NCI-H2081 (cell line): ENCODE data around the gene GPR137.
"Not testable (repeated sequence)": the region's sequence is repeated elsewhere in the genome, so short reads cannot be mapped to it uniquely, and the experiment has no call there.

Experiments used
- DNase-seq, 2 experiments: peaks; one replicate each; lab custom pipeline; 2025; lab: John Stamatoyannopoulos, UW

Gene GPR137, protein sequence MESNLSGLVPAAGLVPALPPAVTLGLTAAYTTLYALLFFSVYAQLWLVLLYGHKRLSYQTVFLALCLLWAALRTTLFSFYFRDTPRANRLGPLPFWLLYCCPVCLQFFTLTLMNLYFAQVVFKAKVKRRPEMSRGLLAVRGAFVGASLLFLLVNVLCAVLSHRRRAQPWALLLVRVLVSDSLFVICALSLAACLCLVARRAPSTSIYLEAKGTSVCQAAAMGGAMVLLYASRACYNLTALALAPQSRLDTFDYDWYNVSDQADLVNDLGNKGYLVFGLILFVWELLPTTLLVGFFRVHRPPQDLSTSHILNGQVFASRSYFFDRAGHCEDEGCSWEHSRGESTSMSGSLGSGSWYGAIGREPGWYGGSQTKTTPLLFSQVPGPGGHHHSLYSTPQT

DNA sequence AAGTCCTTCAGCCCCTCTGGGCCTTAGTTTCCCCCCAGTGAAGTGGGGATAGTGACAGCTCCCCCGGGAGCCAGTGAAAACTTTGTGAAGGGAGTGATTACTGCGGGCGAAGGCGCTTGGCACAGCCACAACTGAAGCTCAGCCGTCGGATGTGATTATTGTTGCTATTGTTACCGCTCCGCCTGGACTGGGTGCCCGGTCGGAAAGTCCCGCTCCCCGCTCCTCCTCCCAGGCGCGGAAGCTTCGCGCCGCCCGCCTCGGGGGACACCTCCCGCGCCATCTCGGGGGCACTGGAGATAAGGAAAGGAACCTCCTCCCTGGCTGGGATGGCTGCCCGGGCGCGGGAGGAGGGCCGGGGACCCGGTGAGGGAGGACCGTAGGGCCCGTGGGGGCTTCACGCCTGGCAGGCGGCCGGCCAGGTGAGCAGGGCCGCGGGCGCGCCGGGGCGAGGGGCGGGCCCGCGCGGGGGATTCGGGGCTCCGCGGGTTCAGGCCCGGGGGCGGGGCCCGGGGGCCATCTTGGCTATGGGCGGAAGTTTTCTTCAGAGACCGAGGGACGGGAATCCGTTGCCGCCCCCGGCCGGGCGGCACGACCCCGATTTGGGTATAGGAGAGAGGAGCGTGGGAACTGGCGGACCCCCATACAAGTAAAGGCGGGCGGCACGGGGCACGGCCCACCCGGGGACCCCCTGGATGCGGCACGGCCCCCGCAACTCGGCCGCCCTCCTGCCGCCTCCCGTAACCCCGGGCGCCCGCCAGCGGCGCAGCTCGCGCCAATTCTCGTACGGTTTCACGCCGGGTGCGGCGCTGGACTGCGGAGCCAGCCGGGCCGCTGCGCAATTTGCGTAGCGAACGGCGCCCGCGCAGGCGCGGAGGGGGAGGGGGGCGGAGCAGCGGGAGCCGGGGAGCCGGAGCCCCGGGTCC is at the start of gene GPR137:
GPR137 (plus strand) TSS at position 887 of the 923 bp plus-strand sequence. CDS start 677 bp downstream, outside the sequence.
- DNase-seq = peak; percentile 65 to 81

DNA sequence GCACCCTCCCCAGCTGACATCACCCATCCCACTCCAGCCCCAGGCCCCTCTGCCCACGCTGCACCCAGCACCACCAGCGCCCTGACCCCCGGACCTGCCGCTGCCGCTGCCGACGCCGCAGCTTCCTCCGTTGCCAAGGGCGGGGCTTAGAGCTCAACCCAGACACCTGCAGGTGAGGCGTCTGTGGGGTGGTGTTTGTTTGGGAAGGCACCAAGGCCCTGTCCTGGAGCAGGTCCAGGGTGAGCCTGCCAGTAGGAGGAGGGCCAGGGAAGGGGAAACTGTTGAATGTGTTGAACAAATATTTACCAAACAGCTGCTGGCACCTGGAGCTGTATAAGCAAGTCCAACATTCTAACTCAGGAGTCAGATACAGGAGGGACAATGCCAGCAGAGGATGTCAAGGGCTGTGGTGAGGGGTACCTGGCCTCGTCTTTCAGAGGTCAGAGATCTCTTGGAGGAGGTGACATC is 48.1 kb upstream of the GPR137 start:
- peak; percentile 92 to 96 for DNase-seq

DNA sequence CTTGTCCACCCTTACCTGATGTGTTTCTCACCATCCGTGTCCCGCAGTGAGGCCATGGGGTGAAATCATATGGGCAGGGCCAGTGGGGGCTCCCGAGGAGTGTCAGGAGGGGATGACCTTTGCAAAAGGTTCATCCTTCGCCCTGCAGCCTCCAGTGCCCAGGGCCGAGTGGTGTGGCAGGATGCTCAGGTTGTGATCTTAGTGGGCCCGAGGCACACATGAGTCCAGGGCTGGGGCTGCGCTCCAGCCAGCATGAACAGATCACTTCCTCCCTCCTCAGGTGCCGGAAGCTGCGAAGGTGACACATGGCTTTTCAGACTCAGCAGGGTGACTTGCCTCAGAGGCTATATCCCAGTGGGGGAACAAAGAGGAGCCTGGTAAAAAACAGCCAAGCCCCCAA is 47.6 kb upstream of the GPR137 start:
- DNase-seq = peak; percentile 52 to 78

DNA sequence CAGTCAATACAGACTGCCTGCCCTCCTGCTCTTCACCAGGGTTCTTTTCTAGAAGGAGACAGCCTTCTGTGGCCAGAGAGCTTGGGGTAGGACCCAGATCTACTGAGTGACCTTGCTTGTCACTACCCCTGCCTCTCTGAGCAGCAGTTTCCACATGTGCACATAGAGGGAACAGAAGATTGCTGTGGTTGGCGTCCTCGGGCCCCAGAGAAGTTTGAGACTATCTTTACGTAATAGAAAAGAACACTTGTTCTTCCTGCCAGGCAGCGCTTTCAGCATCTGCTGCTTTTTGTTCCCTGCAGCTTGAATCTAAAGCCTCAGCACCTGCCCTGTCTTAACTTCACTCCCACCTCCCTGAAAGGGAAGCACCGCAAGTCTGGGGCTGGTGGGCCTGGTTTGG is 46.6 kb upstream of the GPR137 start:
- DNase-seq = no peak

DNA sequence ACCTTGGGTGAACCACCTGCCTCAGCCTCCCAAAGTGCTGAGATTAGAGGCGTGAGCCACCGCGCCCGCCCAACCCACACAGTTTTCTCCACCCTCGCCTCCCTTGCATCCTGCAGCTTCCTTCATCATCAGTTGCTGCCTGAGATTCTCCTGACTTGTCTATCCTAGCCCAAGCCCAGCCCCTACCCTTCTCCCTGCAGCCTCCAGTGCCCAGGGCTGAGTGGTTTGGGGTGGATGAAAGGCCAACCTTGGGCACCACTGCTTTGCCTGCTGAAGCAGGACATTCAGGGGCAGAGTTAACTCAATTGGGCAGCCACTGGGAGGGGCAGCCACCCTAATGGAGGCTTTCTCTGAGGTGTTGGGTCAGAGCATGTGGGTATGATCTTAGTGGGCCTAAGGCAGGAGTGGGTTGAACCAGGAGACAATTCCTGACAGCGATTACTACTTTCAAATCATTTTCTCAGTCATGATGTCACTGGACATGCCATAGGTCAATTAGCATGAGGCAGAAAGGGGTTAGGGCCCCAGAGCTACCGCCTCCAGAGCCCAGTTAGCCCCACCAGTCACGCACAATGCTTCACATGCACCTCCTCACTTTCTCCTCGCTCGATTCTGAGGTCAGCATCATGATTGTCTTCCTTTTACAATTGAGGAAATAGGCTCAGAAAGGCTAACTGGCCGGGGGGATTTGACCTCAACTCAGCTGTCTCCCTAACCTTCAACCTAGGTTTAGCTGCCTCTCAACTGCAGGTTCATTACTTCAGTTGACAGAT is 45.8 kb upstream of the GPR137 start:
- DNase-seq = no peak

DNA sequence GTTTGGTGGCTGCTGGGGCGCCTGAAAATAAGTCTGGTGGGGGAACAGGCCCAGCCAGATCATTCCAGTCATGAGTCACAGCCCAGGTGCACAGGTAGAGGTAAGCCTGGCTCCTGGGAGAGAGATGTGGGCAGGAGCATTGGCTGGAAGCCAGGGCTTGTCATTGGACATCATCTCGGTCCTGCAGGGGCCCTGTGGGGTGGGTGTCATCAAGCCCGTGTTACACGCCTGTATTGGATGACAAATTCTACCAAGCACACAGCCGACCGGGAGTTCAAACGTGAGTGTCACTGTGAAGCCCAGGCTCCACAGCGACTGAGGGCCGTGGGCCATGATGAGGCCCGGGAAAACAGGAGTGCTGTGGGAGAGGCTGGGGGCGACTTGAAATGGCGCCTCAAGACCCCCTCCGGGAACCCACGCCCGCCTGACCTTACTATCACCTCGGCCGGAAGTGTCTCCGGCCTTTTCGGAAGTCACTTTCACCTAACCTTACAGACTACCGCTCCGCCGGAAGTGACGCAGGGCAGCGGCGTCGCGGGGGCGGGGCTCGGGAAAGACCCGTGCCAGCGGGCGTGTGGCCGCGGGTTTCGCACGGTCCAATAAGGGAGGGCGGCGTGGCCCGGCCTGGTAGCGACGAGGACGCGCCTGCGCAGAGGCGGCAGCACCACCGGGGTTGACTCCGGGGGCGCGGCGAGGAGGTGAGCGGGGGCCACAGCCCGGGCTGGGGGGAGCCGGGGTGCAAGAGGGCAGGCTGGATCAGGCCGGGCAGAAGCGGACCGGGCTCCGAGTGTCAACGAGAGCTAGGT is 45.0 kb upstream of the GPR137 start, which contains the start of gene FKBP2:
FKBP2 (plus strand) TSS at position 661 of the 806 bp plus-strand sequence. CDS start 1,293 bp downstream, outside the sequence.
- DNase-seq = peak; percentile 95 to 97

DNA sequence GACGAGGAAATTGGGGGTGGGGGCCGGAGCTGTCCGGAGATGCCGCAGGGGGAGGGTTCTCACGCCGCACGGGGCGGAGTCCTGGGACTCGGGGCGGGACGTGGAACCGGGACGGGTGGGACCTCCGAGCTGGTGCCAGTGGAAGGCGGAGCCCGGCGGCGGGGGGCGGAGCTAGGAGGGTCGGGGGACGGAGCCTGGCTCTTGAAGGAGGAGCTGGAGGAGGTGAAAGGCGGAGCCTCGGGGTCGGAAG is 44.5 kb upstream of the GPR137 start:
- peak; percentile 94 to 99 for DNase-seq

DNA sequence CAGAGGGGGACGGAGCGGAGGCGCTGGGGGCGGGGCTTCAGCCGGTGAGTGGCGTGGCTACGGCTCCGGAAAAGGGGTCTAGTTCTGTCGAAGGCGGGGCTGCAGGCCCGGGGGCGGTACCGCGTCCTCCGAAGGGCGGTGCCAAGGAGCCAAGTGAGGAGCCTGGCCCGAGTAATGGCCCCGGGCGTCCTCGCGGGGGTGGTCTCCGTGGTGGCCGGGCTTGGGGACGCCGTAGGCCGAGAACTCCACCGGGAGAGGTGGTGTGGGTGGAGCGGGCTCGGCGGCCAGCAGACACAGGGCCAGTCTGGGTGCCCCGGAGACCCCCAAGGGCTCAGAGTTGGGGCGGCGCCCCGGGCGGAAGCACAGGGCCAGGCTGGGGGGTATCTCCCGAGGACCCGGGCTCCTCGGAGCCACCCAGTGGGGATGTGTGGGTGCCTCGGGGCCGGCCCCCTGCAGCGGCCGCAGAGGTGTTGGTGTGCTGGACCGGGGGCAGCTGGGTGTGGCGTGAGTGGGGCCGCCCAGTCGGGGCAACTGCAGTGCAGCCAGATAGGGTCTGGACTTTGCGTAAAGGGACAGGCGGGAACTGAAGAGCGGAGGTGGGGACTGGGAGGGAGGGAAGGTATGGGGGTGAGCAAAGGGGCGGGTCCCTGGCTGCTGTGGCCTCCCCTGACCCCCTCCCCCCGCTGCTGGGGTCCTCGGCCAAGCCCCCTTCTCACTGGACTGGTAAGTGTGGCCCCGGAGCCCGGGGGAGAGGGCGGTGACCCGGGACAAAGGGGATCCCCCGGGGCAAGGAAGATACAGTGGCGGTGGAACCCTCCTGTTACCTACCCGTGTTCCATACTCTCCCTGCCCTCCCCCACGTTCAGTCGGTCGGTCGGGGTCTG is 43.9 kb upstream of the GPR137 start:
- no peak for DNase-seq

DNA sequence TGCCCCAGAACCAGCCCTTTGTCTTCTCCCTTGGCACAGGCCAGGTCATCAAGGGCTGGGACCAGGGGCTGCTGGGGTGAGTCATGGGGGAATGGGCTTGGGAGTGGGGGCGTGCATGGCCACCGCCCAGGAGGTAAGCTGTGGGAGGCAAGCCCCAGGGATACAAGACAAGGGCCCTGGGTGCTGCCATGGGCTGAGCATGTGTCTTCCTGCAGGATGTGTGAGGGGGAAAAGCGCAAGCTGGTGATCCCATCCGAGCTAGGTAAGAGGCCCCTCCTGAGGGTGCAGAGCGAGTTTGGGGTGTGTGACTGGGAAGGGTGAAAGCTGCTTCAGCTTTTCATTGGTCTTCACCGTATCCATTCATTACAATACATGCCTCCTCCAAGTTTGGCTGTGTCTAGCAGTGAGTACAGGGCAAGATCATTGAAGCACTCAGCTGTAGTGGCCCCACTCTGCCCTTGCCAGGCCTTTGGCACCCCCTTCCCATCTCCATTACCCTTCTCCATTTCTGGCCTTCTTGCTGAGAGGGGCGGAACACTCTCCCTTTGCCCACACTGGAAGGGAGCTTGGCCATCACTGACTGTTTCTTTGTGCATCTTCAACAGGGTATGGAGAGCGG is 42.3 kb upstream of the GPR137 start:
- no peak for DNase-seq

DNA sequence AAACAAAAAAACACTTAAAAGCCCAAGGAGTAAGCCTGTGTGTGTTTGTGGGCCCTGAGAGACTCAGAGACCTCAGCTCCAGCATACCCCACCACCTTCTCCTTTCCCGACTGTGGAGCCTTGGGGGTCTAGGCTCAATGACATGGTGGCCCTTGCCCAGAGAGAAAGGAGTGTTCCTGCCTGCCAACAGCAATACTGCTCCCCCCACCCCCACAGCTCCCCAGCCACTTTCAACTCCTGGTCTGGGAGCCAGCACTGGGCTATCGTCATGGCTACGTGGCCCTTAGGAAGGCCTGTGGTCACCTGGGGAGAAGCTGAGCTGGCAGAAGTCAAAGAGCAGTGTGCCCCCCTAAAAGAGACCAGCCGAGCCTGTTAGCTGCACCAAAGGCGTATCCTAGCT is 41.5 kb upstream of the GPR137 start:
- no peak for DNase-seq

DNA sequence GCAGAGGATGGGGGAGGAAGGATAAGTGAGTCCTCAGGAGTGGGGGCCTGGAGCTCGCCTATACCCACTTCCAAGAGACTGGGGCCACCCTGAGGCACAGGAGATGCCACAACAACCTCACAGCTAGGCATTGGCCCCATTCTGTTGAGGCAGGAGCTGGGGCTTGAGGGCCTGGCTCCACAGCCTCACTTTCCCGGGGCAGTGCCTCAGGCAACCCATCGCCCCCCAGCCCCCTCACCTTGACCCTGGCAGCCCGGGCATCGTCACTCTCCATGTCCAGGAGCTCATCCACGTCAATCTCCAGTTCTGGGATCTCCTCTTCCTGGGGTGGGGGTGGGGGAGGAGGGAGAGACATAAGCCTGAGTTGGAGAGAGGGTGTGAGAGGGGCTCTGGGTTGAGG is 40.7 kb upstream of the GPR137 start:
- no peak for DNase-seq

DNA sequence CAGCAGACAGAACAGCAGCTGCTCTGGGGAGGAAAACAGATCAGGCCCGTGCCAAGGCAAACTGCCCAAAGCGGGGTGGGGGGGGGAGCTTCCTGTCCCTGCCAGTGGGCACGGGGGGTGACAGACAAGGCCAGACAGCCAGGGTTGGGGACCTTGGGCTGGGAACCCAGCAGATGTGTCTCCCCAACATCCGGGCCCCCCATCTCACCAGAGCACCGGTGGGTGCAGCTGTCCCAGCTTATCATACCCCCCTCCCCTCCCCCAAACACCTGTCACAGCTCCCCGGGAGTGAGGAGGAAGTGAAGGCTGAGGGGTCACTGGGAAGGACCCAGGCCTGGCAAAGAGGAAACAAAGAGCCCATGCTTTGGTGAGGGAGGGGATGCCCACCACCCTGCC is 40.2 kb upstream of the GPR137 start:
- peak; percentile 62 to 75 for DNase-seq

DNA sequence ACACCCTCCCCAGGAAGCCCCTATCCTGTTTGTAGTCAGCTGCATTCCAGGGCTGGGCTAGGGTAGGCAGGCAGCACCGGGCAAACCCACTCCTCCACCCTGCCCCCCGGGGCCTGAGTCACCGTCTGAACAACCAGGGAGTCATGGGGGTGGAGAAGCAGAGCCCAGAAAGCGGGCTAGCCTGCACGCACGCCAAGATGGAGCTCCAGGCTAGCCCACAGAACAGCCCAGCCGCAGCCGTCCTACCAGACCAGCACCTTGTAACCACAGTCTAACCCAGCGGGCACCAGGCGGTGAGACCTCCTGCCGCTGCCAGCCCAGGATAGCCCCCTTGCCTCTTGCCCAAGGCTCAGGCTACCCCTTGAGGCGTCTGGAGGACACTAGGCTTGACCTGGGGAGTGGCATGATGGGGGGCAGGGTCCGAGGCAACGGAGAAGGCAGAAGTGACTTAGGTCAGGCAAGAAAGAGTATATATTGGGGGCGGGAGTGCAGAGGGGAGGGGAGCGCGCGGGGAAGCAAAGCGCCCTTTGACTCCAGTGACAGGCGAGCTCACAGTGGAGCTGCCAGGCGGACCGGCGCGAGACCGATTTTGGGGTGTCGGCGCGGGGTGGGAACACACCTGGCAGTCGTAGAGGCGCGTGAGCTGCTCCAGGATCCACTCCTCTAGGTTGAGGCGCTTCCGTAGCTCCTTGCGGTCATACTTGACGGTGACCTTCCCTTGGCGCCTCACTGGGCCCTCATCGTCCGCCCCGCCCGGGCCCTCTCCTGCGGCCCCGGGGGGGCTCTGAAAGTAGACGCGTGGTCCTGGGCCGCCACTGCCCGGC is 39.6 kb upstream of the GPR137 start:
- DNase-seq = peak; percentile 25 to 60

DNA sequence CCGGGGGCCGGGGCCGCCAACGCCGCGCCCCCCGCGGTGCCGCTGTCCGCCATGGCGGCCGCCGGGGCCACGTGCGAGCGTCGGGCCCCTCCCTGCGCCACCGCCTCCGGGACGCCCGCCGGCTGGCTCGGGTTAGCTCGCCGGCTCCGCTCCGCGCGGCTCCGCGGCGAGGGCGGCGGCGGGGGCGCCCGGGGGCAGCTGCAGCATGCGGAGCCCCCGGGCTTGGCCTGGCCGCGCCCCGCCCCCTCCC is 39.1 kb upstream of the GPR137 start:
- not testable (repeated sequence) for DNase-seq

DNA sequence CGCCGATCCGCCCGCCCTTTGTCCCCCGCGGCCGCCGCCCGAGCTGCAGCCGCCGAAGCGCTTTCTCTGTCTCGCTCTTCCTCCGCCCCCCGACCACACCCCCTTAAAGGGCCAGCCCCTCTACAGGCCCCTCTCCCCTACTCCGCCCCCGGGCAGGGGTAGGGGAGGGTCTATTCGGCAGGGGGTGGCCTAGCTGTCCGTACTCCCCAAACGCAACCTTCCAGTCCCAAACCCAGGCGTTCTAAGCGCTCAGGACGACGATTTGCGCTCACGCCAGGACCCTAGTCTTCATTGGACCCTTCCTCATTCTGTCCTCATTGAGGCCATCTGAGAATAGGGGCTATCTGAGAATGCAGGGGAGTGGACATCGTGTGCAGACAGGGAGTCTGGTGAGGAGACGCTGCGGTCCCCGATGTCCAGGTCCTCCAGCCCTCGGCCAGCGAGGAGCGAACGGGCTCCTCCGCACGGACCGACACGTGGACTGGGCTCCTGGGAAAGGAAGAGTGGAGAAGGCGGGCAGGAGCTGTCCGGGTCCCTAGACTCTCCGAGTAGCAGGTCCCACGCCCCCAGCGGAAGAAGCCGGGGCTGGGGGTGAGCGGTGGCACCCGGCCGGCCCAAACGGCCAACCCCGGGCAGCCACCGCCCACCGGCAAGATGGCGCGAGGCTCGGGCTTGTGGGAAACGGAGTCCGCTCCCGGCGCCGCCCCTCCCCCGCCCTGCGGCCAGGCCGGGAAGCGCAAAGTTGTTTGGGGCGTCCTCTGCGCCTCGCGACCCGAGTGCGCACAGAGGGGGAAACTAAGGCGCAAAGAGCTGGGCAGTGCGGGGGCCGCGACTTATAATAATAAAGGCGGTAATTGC is 38.5 kb upstream of the GPR137 start, which contains the start of gene PPP1R14B:
PPP1R14B (minus strand) TSS at position 73 of the 858 bp plus-strand sequence. CDS start 270 bp downstream, outside the sequence.
- DNase-seq = peak; percentile 74 to 81

DNA sequence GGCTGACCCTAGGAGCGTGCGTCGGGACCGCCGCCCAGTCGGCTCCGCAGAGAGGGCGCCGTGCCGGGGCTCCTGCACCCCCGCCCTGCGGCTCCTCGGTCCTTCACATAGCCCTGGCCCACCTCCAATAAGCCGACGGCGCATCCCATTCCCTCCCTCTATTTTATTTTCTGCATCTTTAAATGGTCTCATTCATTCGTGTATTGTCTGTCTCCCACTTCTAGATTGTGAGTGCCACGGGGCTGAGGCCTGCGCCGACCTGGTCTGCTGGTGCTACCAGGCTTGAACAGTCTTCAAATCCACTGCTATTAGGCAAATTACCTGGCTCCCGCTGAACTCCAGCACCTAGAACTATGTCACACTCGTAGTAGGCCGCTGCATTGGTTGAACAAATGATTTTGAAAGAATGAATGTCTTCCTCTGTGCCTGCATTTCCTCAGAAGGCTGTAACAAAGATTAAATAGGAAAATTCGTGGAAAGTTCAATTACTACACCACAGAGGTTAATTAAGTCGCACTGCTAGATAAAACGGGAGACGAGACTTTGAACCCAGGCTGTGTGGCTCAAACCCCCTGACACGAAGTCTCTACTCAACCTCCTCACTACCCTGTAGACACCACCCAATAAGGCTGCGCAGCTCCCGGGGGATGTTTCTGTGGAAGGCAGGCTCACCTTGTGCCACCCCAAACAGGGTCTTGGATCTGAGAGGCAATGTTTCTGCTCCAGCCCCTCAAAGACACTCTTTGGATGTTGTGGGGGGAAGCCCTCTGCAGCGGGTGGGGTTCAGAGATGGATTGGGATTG is 37.7 kb upstream of the GPR137 start:
- DNase-seq = no peak

DNA sequence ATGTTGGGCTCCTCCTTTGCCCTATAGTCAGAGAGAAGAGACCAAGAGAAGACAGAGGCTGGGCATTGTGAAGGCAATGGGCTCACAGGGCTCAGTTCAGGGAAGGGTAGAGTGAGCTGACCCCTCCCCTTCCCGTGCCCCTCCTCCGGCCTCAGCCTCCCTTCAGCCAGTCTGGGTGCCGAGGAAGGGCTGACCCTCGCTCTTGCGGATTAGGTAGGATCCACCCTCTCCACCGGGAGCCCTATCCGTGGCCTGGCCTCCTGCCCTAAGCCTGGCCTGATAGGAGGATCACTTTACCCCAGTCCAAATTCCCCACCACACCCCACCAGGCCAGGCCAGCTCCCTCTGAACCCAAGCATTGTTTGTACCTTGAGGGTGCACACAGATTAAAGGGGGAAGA is 37.1 kb upstream of the GPR137 start:
- no peak for DNase-seq
